Esophagus squamous epithelium (tissue), 5 donors: Measurements from ENCODE around the gene HAX1. TPM values are rescaled to one million over a fixed set of nuclear protein-coding genes. Genes with fewer than 3 reads are reported as not detected.
"Not testable (repeated sequence)": the region's sequence is repeated elsewhere in the genome, so short reads cannot be mapped to it uniquely, and the experiment has no call there.

ENCODE experiments used
- DNase-seq: peaks from one replicate; lab custom pipeline; 2025; lab: John Stamatoyannopoulos, UW
- H3K27ac ChIP-seq, 4 donors: fragments of 200-600 bp; sonication (generic); one replicate each; pipeline ENCODE4 v1.5.1; 2016 to 2019; ENCODE audit warnings: mild to moderate bottlenecking in 1 of 4
- H3K27me3 ChIP-seq, 4 donors: fragments of 200-600 bp; sonication (generic); 1 replicate in 3 of 4; 2 replicates in 1 of 4; pipeline versions ENCODE4 v1.5.1 to v1.6.0; 2017 to 2021; ENCODE audit warnings: antibody characterized with exemption in 1 of 4
- H3K36me3 ChIP-seq, 3 donors: fragments of 200-600 bp; sonication (generic); one replicate each; pipeline ENCODE4 v1.5.1; 2016 to 2019
- H3K4me1 ChIP-seq, 3 donors: fragments of 200-600 bp; sonication (generic); one replicate each; pipeline ENCODE4 v1.5.1; 2017 to 2019
- H3K4me3 ChIP-seq, 4 donors: fragments of 200-600 bp; sonication (generic); 1 replicate in 3 of 4; 2 replicates in 1 of 4; pipeline ENCODE4 v1.5.1; 2016 to 2019; ENCODE audit warnings: mild to moderate bottlenecking in 2 of 4, moderate library complexity in 1 of 4
- H3K9me3 ChIP-seq, 3 donors: fragments of 200-600 bp; sonication (generic); one replicate each; pipeline ENCODE4 v1.5.1; 2016 to 2019
- CTCF ChIP-seq, 6 experiments: fragments of 450-650 bp in 4 of 6; fragments of 200-600 bp in 2 of 6; sonication (generic) in 2 of 6; IDR thresholded peaks; one replicate each; pipeline ENCODE4 v1.5.1; 2016 to 2019; ENCODE audit warnings: antibody characterized with exemption in 6 of 6, mild to moderate bottlenecking in 4 of 6, moderate library complexity in 4 of 6
- POLR2A ChIP-seq, 4 donors: fragments of 450-650 bp; IDR thresholded peaks; one replicate each; pipeline ENCODE4 v1.6.1; 2017; ENCODE audit warnings: antibody characterized with exemption in 4 of 4, mild to moderate bottlenecking in 4 of 4, moderate library complexity in 3 of 4
- WGBS, 2 donors: methylation state at CpG; one replicate each; pipeline ENCODE4 v1.1.5; 2018; 5-methylcytosine and 5-hydroxymethylcytosine counted together
- intact Hi-C: fragments of 100-400 bp; cut with DNase I; formaldehyde crosslinking; loops from one replicate; pipeline ENCODE4 v1.15.0; 2022
- total RNA-seq, 4 donors: library from RNA; depleted of rRNA; stranded (reverse); fragments of >200 nt; gene quantifications; one replicate each; pipeline ENCODE4 v1.1.0, GENCODE V29; 2016
- donor health status: DM: yes; HTN: yes; CAD: no.

The HAX1 gene
- total RNA-seq, 4 donors from 2014 or later = 39.3 to 105 (median 88.9) TPM

- 82 to 86% methylated on average over 9 to 10 of the region's 10 CpGs for WGBS, 2 donors
- Histone ChIP-seq H3K27me3 (no peaks in the 10 kb centered on the region), H3K27ac (no peak overlapping the region), H3K4me3 (no peak overlapping the region), H3K36me3 (no peaks in the 10 kb centered on the region), H3K4me1 (no peaks in the 10 kb centered on the region), H3K9me3 (no peaks in the 10 kb centered on the region)
- TF ChIP-seq CTCF (IDR thresholded peaks at IDR 0.05) (no peak), POLR2A (IDR thresholded peaks at IDR 0.05) (no peak)
- intact Hi-C loops = no loop called here
- DNase-seq = no peak
Observed at GRCh38 chr1:154313066-154313356, 40.6 kb downstream of the HAX1 start.

- H3K27ac ChIP-seq, H3K4me1 ChIP-seq, H3K36me3 ChIP-seq, intact Hi-C loops, H3K9me3 ChIP-seq, H3K27me3 ChIP-seq, H3K4me3 ChIP-seq, DNase-seq: not testable (repeated sequence)
- WGBS, 2 donors = 62 to 74% methylated on average over 3 of the region's 3 CpGs
Observed at GRCh38 chr1:154314226-154314625, 41.8 kb downstream of the HAX1 start.

GRCh38 chr1:154316704-154317103, 44.3 kb downstream of the HAX1 start:
- Histone ChIP-seq H3K4me3 (no peak overlapping the region), H3K27ac (no peak overlapping the region), H3K27me3 (no peaks in the 10 kb centered on the region), H3K9me3 (no peaks in the 10 kb centered on the region), H3K4me1 (no peaks in the 10 kb centered on the region), H3K36me3 (no peaks in the 10 kb centered on the region)
- DNase-seq = no peak
- TF ChIP-seq CTCF (IDR thresholded peaks at IDR 0.05) (no peak), POLR2A (IDR thresholded peaks at IDR 0.05) (no peak)
- WGBS, 2 donors = 74 to 80% methylated on average over 1 of the region's 1 CpG
- intact Hi-C loops = no loop called here

GRCh38 chr1:154318386-154318785, 46.0 kb downstream of the HAX1 start:
- H3K27me3 ChIP-seq = peaks cover 0 to 11% (median 0%) of the 10 kb centered on the region in 4 donors
- no peak for DNase-seq
- no peak overlapping the region for H3K4me3 ChIP-seq
- no peak overlapping the region for H3K27ac ChIP-seq
- WGBS, 2 donors = 41 to 70% methylated on average over 4 of the region's 4 CpGs
- H3K4me1 ChIP-seq = no peaks in the 10 kb centered on the region
- H3K36me3 ChIP-seq = no peaks in the 10 kb centered on the region
- TF ChIP-seq CTCF (IDR thresholded peaks at IDR 0.05) = no peak
- no peak for TF ChIP-seq POLR2A (IDR thresholded peaks at IDR 0.05)
- no peaks in the 10 kb centered on the region for H3K9me3 ChIP-seq
- intact Hi-C loops = no loop called here

GRCh38 chr1:154320882-154321608, 48.6 kb downstream of the HAX1 start, which contains the start of gene AQP10:
Gene AQP10 (plus strand): TSS chr1:154321093. CDS start chr1:154321156, 63 bp downstream.
- Histone ChIP-seq H3K27ac (no peak within 1 kb of the TSS), H3K27me3 (peaks cover 0 to 32% (median 0%) of the 10 kb centered on the region in 4 donors), H3K9me3 (no peaks in the 10 kb centered on the region), H3K4me1 (peaks cover 0 to 18% (median 2%) of the 10 kb centered on the region in 3 donors), H3K4me3 (no peak within 1 kb of the TSS), H3K36me3 (no peaks in the 10 kb centered on the region)
- intact Hi-C loops = no loop called here
- no peak for DNase-seq
- TF ChIP-seq CTCF (IDR thresholded peaks at IDR 0.05) (peak in 1 of 6 experiments; percentile 21), POLR2A (IDR thresholded peaks at IDR 0.05) (peak in 1 of 4 donors; percentile 21)
- 16 to 24% methylated on average over 8 to 9 of the region's 9 CpGs for WGBS, 2 donors

- H3K4me1 ChIP-seq = peaks cover 3 to 24% (median 8%) of the 10 kb centered on the region in 3 donors
- H3K4me3 ChIP-seq, H3K36me3 ChIP-seq, DNase-seq, H3K9me3 ChIP-seq, H3K27ac ChIP-seq, intact Hi-C loops: not testable (repeated sequence)
- H3K27me3 ChIP-seq = peaks cover 0 to 33% (median 0%) of the 10 kb centered on the region in 4 donors
Observed at GRCh38 chr1:154321609-154321934, 49.1 kb downstream of the HAX1 start.
